ENCODE measurements around the gene CFAP74.

- TF ChIP-seq RFX5 (IDR thresholded peaks at IDR 0.05; ENCODE audit: low read depth, low read length) (no peak), POLR2A (IDR thresholded peaks at IDR 0.05; ENCODE audit: low read depth, low read length) (no peak), CTCF (conservative IDR thresholded peaks at IDR 0.05; ENCODE audit: low read depth, low read length) (no peak), RAD21 (IDR thresholded peaks at IDR 0.05; ENCODE audit: low read length) (no peak), MAFK (IDR thresholded peaks at IDR 0.05; ENCODE audit: low read depth, low read length) (no peak)
Observed at GRCh38 chr1:2022063-2022770, 18.6 kb upstream of the CFAP74 start.
